ENCODE results near the gene CTU2.

Gene CTU2

GRCh38 chr16:88695753-88696152, 10.6 kb upstream of the CTU2 start:
- H3K4me3 ChIP-seq (ENCODE audit: low read length), result no peak overlapping the region
- whole genome bisulfite sequencing (ENCODE audit: extremely low coverage, insufficient coverage, low lambda C conversion rate), result no CpG with 5 or more reads among the region's 7 CpGs
- no peak for DNase-seq

GRCh38 chr16:88696441-88696840, 9.9 kb upstream of the CTU2 start:
- no CpG with 5 or more reads among the region's 14 CpGs for WGBS (ENCODE audit: extremely low coverage, insufficient coverage, low lambda C conversion rate)
- Histone ChIP-seq H3K79me2 (ENCODE audit: control insufficient read depth, insufficient read depth, low read length) (no peaks in the 10 kb centered on the region), H2AK5ac (ENCODE audit: low read length) (no peak overlapping the region), H3K27me3 (ENCODE audit: insufficient read depth, low read length, poor library complexity) (no peaks in the 10 kb centered on the region), H3K36me3 (ENCODE audit: control insufficient read depth, insufficient read depth, low read length) (no peaks in the 10 kb centered on the region), H3K4me1 (ENCODE audit: control insufficient read depth, low read depth, low read length) (no peaks in the 10 kb centered on the region), H4K5ac (ENCODE audit: low read length) (no peak overlapping the region), H3K4ac (ENCODE audit: low read depth, low read length) (no peak overlapping the region), H3K18ac (ENCODE audit: low read length) (no peak overlapping the region), H3K23ac (ENCODE audit: low read length) (no peak overlapping the region), H4K8ac (ENCODE audit: low read depth, low read length) (no peak overlapping the region), H2BK120ac (ENCODE audit: low read depth, low read length) (no peak overlapping the region), H3K9ac (ENCODE audit: low read length) (no peak overlapping the region), H3K27ac (ENCODE audit: low read depth, low read length) (no peak overlapping the region), H3K79me1 (ENCODE audit: low read length) (no peaks in the 10 kb centered on the region), H3K4me3 (ENCODE audit: low read length) (no peak overlapping the region), H2BK15ac (replicated peaks; ENCODE audit: low read depth) (no peak overlapping the region), H2BK5ac (ENCODE audit: low read length) (no peak overlapping the region), H3K56ac (ENCODE audit: low read length) (no peak overlapping the region), H3K4me2 (ENCODE audit: low read length) (no peak overlapping the region)
- DNase-seq, result no peak

More at GRCh38 chr16:88695753-88696152, 10.6 kb upstream of the CTU2 start:
- H3K79me2 ChIP-seq (ENCODE audit: control insufficient read depth, insufficient read depth, low read length), result no peaks in the 10 kb centered on the region
- no peaks in the 10 kb centered on the region for H3K4me1 ChIP-seq (ENCODE audit: control insufficient read depth, low read depth, low read length)
- no peaks in the 10 kb centered on the region for H3K79me1 ChIP-seq (ENCODE audit: low read length)
- no peaks in the 10 kb centered on the region for H3K27me3 ChIP-seq (ENCODE audit: insufficient read depth, low read length, poor library complexity)
- H2BK15ac ChIP-seq (replicated peaks; ENCODE audit: low read depth), result no peak overlapping the region
- no peak overlapping the region for H3K4me2 ChIP-seq (ENCODE audit: low read length)
- H3K9ac ChIP-seq (ENCODE audit: low read length), result no peak overlapping the region
- no peak overlapping the region for H2BK5ac ChIP-seq (ENCODE audit: low read length)
- no peak overlapping the region for H2AK5ac ChIP-seq (ENCODE audit: low read length)
- no peak overlapping the region for H3K23ac ChIP-seq (ENCODE audit: low read length)
- no peaks in the 10 kb centered on the region for H3K36me3 ChIP-seq (ENCODE audit: control insufficient read depth, insufficient read depth, low read length)
- H3K56ac ChIP-seq (ENCODE audit: low read length), result no peak overlapping the region
- H2BK120ac ChIP-seq (ENCODE audit: low read depth, low read length), result no peak overlapping the region
- no peak overlapping the region for H4K8ac ChIP-seq (ENCODE audit: low read depth, low read length)
- H4K5ac ChIP-seq (ENCODE audit: low read length), result no peak overlapping the region
- H3K27ac ChIP-seq (ENCODE audit: low read depth, low read length), result no peak overlapping the region
- no peak overlapping the region for H3K4ac ChIP-seq (ENCODE audit: low read depth, low read length)
- H3K18ac ChIP-seq (ENCODE audit: low read length), result no peak overlapping the region

- H4K8ac ChIP-seq (ENCODE audit: low read depth, low read length), result no peak overlapping the region
- no peak overlapping the region for H3K4me2 ChIP-seq (ENCODE audit: low read length)
- no peaks in the 10 kb centered on the region for H3K36me3 ChIP-seq (ENCODE audit: control insufficient read depth, insufficient read depth, low read length)
- no peak overlapping the region for H2BK5ac ChIP-seq (ENCODE audit: low read length)
- H4K5ac ChIP-seq (ENCODE audit: low read length), result no peak overlapping the region
- no peak overlapping the region for H3K23ac ChIP-seq (ENCODE audit: low read length)
- no peaks in the 10 kb centered on the region for H3K79me1 ChIP-seq (ENCODE audit: low read length)
- H3K79me2 ChIP-seq (ENCODE audit: control insufficient read depth, insufficient read depth, low read length), result no peaks in the 10 kb centered on the region
- DNase-seq, result no peak
- WGBS (ENCODE audit: extremely low coverage, insufficient coverage, low lambda C conversion rate), result no CpG with 5 or more reads among the region's 47 CpGs
- H3K27ac ChIP-seq (ENCODE audit: low read depth, low read length), result no peak overlapping the region
- no peak overlapping the region for H2BK15ac ChIP-seq (replicated peaks; ENCODE audit: low read depth)
- H3K9ac ChIP-seq (ENCODE audit: low read length), result no peak overlapping the region
- no peaks in the 10 kb centered on the region for H3K27me3 ChIP-seq (ENCODE audit: insufficient read depth, low read length, poor library complexity)
- H2AK5ac ChIP-seq (ENCODE audit: low read length), result no peak overlapping the region
- H3K4ac ChIP-seq (ENCODE audit: low read depth, low read length), result no peak overlapping the region
- H3K56ac ChIP-seq (ENCODE audit: low read length), result no peak overlapping the region
- no peak overlapping the region for H3K18ac ChIP-seq (ENCODE audit: low read length)
- no peak overlapping the region for H3K4me3 ChIP-seq (ENCODE audit: low read length)
- H2BK120ac ChIP-seq (ENCODE audit: low read depth, low read length), result no peak overlapping the region
- no peaks in the 10 kb centered on the region for H3K4me1 ChIP-seq (ENCODE audit: control insufficient read depth, low read depth, low read length)
Measured at GRCh38 chr16:88697116-88697830, 9.0 kb upstream of the CTU2 start.

- no peak overlapping the region for H2BK15ac ChIP-seq (replicated peaks; ENCODE audit: low read depth)
- no peak overlapping the region for H3K4me3 ChIP-seq (ENCODE audit: low read length)
- no CpG with 5 or more reads among the region's 37 CpGs for WGBS (ENCODE audit: extremely low coverage, insufficient coverage, low lambda C conversion rate)
- H2BK5ac ChIP-seq (ENCODE audit: low read length), result no peak overlapping the region
- no peak overlapping the region for H3K56ac ChIP-seq (ENCODE audit: low read length)
- H3K18ac ChIP-seq (ENCODE audit: low read length), result no peak overlapping the region
- no peaks in the 10 kb centered on the region for H3K4me1 ChIP-seq (ENCODE audit: control insufficient read depth, low read depth, low read length)
- H4K5ac ChIP-seq (ENCODE audit: low read length), result no peak overlapping the region
- no peak for DNase-seq
- no peaks in the 10 kb centered on the region for H3K79me2 ChIP-seq (ENCODE audit: control insufficient read depth, insufficient read depth, low read length)
- H3K23ac ChIP-seq (ENCODE audit: low read length), result no peak overlapping the region
- no peak overlapping the region for H3K27ac ChIP-seq (ENCODE audit: low read depth, low read length)
- H3K36me3 ChIP-seq (ENCODE audit: control insufficient read depth, insufficient read depth, low read length), result no peaks in the 10 kb centered on the region
- no peak overlapping the region for H2AK5ac ChIP-seq (ENCODE audit: low read length)
- H4K8ac ChIP-seq (ENCODE audit: low read depth, low read length), result no peak overlapping the region
- H3K79me1 ChIP-seq (ENCODE audit: low read length), result no peaks in the 10 kb centered on the region
- H3K27me3 ChIP-seq (ENCODE audit: insufficient read depth, low read length, poor library complexity), result no peaks in the 10 kb centered on the region
- no peak overlapping the region for H3K4ac ChIP-seq (ENCODE audit: low read depth, low read length)
- H3K4me2 ChIP-seq (ENCODE audit: low read length), result no peak overlapping the region
- H3K9ac ChIP-seq (ENCODE audit: low read length), result no peak overlapping the region
- no peak overlapping the region for H2BK120ac ChIP-seq (ENCODE audit: low read depth, low read length)
Measured at GRCh38 chr16:88697831-88698615, 8.3 kb upstream of the CTU2 start.

GRCh38 chr16:88698646-88699045, 7.7 kb upstream of the CTU2 start:
- H4K5ac ChIP-seq (ENCODE audit: low read length), result no peak overlapping the region
- WGBS (ENCODE audit: extremely low coverage, insufficient coverage, low lambda C conversion rate), result no CpG with 5 or more reads among the region's 25 CpGs
- no peak overlapping the region for H2BK5ac ChIP-seq (ENCODE audit: low read length)
- H3K56ac ChIP-seq (ENCODE audit: low read length), result no peak overlapping the region
- no peak overlapping the region for H3K4me2 ChIP-seq (ENCODE audit: low read length)
- H2BK120ac ChIP-seq (ENCODE audit: low read depth, low read length), result no peak overlapping the region
- no peaks in the 10 kb centered on the region for H3K36me3 ChIP-seq (ENCODE audit: control insufficient read depth, insufficient read depth, low read length)
- no peak for DNase-seq
- no peak overlapping the region for H3K9ac ChIP-seq (ENCODE audit: low read length)
- H3K23ac ChIP-seq (ENCODE audit: low read length), result no peak overlapping the region
- no peaks in the 10 kb centered on the region for H3K79me1 ChIP-seq (ENCODE audit: low read length)
- H2AK5ac ChIP-seq (ENCODE audit: low read length), result no peak overlapping the region
- H3K4me3 ChIP-seq (ENCODE audit: low read length), result no peak overlapping the region
- no peak overlapping the region for H3K27ac ChIP-seq (ENCODE audit: low read depth, low read length)
- H2BK15ac ChIP-seq (replicated peaks; ENCODE audit: low read depth), result no peak overlapping the region
- H3K27me3 ChIP-seq (ENCODE audit: insufficient read depth, low read length, poor library complexity), result no peaks in the 10 kb centered on the region
- H3K4ac ChIP-seq (ENCODE audit: low read depth, low read length), result no peak overlapping the region
- H3K18ac ChIP-seq (ENCODE audit: low read length), result no peak overlapping the region
- H3K4me1 ChIP-seq (ENCODE audit: control insufficient read depth, low read depth, low read length), result no peaks in the 10 kb centered on the region
- no peak overlapping the region for H4K8ac ChIP-seq (ENCODE audit: low read depth, low read length)
- no peaks in the 10 kb centered on the region for H3K79me2 ChIP-seq (ENCODE audit: control insufficient read depth, insufficient read depth, low read length)

Measured in mesendoderm (in vitro differentiated cells).